NCI-H1417 treated with DMSO at 0.1 percent for 48 hours (cell line): Measurements from ENCODE around the gene SLC6A12.
"Not testable (repeated sequence)": the region's sequence is repeated elsewhere in the genome, so short reads cannot be mapped to it uniquely, and the experiment has no call there.

Experiments
- DNase-seq: peaks from one replicate; lab custom pipeline; 2025; lab: John Stamatoyannopoulos, UW

SLC6A12 gene

GRCh38 chr12:217029-217428 is 3.1 kb upstream of the SLC6A12 start:
- not testable (repeated sequence) for DNase-seq

- no peak for DNase-seq
These were observed 1.2 kb upstream of the SLC6A12 start for GRCh38 chr12:215116-215515.

GRCh38 chr12:213527-213932 is 427 bp downstream of the SLC6A12 start:
- DNase-seq, result no peak

- no peak for DNase-seq
These were observed 1.0 kb downstream of the SLC6A12 start for GRCh38 chr12:212715-213526.

GRCh38 chr12:212415-212714 is 1.6 kb downstream of the SLC6A12 start:
- DNase-seq, result no peak

GRCh38 chr12:211639-212414 is 2.1 kb downstream of the SLC6A12 start:
- DNase-seq, result no peak

GRCh38 chr12:211142-211465 is 2.9 kb downstream of the SLC6A12 start:
- DNase-seq, result no peak

GRCh38 chr12:210277-211141 is 3.4 kb downstream of the SLC6A12 start:
- no peak for DNase-seq

- DNase-seq, result no peak
These were observed 4.1 kb downstream of the SLC6A12 start for GRCh38 chr12:209851-210250.

- no peak for DNase-seq
These were observed 4.7 kb downstream of the SLC6A12 start for GRCh38 chr12:209246-209645.

GRCh38 chr12:208813-209212 is 5.1 kb downstream of the SLC6A12 start:
- no peak for DNase-seq

GRCh38 chr12:207804-208203 is 6.2 kb downstream of the SLC6A12 start:
- DNase-seq, result no peak

GRCh38 chr12:206746-207440 is 7.1 kb downstream of the SLC6A12 start:
- DNase-seq, result no peak

GRCh38 chr12:205026-205425 is 8.9 kb downstream of the SLC6A12 start:
- DNase-seq, result no peak

GRCh38 chr12:204261-204678 is 9.7 kb downstream of the SLC6A12 start:
- DNase-seq, result no peak

GRCh38 chr12:203462-204260 is 10.3 kb downstream of the SLC6A12 start:
- DNase-seq, result no peak

- DNase-seq, result no peak
These were observed 10.9 kb downstream of the SLC6A12 start for GRCh38 chr12:203074-203461.

GRCh38 chr12:202081-202731 is 11.8 kb downstream of the SLC6A12 start:
- peak; percentile 84 for DNase-seq

- DNase-seq, result no peak
These were observed 12.6 kb downstream of the SLC6A12 start for GRCh38 chr12:201361-201760.

- DNase-seq, result no peak
These were observed 15.3 kb downstream of the SLC6A12 start for GRCh38 chr12:198705-199104.
